ENCODE data around the gene PLEKHG4B.

DNA sequence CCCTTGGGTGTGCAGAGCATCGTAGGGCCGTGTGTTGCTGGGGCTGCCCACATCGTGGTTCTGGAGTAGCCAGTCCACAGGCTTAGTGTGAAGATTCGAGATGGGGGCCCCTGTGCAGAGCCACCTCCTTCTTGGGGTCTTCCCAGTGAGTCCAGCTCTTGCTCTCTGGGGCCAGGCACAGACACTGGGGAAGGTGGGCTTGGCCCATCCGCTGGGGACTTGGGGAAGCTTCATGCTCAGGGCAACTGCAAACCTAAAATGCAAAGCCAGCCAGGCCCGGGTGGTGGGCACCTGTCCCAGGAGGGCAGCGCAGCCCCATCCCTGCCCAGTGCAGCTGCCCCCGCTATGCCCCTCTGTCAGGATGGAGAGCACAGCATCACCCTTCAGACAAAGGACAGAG lies 53.0 kb downstream of the PLEKHG4B start:
- TF ChIP-seq POLR2A (IDR thresholded peaks at IDR 0.05; ENCODE audit: low read depth, low read length) = no peak
- TF ChIP-seq POLR2AphosphoS5 (IDR thresholded peaks at IDR 0.05; ENCODE audit: low read depth, low read length) = no peak
